SW 1271 (cell line): ENCODE measurements around the gene RYR3.

Experiments
- DNase-seq, 2 experiments: peaks; one replicate each; lab custom pipeline; 2025; lab: John Stamatoyannopoulos, UW

RYR3 gene

DNA sequence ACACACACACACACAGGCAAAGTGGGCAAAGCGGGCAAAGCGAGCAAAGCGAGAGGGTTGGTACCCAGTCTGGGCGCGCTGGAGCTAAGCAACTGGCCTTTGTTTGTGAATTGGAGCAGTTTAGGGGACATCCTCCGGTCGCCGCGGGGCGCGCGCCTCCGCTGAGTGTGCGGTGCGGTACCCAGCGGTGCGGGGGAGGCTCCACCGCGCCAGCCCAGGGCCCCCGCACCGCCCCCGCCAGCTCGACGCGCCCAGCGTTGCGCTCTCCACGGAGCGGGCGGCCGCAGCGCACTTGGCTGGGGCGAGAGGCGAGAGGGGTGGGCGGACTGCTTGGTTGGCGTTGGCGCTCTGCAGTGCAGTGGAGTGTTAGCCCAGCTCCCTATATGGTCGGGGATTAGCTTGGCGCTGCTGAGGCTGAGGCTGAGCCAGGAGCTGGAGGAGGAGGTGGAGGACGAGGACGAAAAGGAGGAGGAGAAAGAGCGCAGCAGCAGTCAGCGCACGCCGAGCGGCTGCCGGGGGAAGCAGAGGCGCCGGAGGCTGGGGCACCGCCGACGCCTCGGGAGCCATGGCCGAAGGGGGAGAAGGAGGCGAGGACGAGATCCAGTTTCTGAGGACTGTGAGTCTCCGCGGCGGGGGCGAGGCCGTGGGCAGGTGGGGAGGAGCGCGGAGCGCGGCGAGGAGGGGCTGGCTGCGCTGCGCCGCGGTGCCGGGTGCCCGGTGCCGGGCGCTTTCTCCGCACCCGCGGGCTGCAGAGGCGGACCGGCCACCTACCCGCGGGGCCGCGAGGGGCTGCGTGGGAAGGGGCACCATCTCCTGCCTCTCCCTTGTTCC, at the start of gene RYR3:
TSS of gene RYR3 (plus strand) at position 487 of the 831 bp plus-strand sequence. CDS start at position 566, 79 bp downstream.
- DNase-seq: no peak

- DNase-seq: no peak
Measured at GRCh38 chr15:33262306-33262705, 48.5 kb upstream of the RYR3 start.

GRCh38 chr15:33277689-33278088, 33.1 kb upstream of the RYR3 start:
- no peak for DNase-seq

DNA sequence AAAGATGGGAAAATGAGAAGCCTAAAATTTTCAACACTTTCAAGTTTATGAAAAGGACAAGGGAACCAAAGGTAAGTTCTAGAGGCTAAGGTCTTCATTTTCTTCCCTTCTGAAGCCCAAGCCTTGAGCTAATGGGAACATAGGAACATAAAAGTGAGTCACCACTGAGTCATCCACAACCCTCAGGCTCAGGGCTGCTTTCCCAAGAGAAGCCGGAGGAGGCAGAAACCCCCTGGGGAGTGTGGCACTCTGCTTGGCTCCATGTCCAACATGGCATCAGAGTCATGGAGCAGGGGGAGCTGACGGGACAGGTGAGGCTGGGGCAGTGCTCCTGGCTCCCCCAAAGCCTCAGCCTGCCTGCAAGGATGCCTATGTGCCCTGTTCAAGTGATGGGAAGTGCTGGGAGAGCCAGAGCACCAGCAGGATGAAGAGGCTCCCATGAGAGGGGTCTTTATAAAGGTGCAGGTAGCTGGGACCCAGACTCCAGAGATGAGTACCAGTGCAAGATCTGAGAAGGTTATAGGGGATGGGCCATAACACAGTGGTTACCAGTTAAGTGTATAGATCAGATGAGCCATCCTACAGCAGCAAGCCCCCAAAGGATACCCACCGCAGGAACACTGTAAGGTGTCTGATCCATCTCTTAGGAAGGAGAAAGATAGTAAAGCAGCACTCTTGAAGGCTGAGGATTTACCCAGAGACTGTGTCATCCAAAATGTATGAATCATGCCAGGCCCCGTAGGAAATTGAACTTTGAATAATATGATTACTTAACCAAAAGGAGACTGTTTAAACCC, 31.8 kb upstream of the RYR3 start:
- DNase-seq: peak; percentile 59 to 85

DNA sequence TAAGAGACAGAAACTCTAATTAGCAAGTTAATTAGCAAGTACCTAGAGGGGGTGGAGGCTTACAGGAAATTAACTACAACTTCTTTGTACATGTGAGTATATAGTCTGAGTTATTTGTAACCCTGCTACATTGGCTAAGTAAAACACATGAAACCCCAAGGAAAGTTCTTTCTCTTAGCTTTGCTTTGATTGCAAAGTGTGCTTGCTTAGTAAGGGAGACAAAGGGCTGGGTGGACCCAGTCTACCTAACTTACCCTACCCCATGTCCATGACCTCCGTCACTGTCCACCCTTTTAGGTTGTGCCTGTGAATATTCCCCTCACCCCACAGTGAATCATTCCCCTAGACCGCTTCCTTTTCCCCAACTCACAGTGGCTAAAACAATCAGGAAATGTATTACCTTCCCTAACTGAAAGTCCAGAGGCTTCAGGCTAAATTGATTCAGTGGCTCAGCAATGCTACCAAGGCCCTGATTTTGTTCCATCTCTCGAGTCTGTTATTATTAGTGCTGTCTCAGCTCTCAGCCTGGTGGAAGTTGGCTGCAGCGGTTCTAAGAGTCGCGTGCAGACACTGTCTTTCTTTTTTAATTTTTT, 31.1 kb upstream of the RYR3 start:
- peak; percentile 3 to 59 for DNase-seq

DNA sequence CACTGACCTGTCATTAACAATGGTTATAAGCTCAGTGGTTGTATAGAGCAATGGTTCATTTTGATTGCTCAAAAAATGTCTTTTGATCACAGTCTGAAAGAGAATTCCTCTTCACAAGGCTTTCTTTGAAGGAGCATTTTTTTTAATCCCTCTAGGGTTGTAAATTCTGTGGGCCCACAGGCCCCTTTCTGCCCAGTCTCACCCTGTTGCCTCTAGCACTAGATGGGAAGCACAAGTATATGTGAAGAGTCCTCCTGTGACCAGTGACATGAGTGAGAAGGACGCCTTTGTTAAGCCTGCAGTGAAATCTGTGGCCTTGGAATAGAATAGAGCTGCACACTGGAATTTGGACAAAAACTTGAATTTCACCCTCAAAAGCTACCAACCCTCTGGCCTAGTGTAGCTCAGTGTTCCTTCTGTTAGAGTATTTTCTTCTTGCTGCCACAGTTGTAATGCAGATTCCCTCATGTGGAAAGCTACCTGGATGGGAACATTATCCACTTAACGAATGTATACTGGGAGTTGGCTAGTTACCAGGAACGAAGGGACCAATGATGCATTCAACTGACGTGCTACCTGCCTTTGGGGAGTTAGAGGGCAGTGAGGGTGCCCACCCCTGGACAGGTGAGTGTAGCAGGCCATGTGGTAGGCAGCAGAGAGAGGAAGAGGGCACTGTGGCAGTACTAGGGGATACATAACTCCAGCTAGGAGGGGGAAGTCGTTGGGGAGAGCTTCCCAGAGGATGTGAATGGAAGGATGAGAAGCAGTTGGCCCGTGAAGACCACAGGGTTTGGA, 28.3 kb upstream of the RYR3 start:
- DNase-seq: no peak

- no peak for DNase-seq
Measured at GRCh38 chr15:33283576-33283975, 27.2 kb upstream of the RYR3 start.

DNA sequence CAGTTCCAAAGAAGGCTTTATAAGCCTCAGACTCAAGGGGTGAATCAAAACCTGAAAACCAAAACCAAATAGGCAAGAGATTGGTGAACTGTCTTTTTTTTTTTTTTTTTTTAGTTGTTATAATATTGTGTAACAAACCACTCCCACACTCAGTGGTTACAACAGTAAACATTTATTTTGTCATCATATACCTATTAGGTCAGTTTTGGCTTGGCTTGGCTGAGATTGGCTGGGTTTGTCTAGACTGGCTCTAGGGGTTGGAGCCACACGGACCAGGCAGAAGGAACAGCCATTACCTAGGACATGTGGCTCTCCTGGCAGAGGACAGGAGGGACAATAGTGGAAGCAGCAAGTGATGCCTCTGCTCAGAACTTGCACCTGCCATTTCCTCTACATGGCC, 26.4 kb upstream of the RYR3 start:
- DNase-seq: no peak

GRCh38 chr15:33292717-33293307, 18.0 kb upstream of the RYR3 start:
- peak in 1 of 2 experiments; percentile 44 for DNase-seq

- no peak for DNase-seq
Measured at GRCh38 chr15:33293713-33294334, 16.9 kb upstream of the RYR3 start.

DNA sequence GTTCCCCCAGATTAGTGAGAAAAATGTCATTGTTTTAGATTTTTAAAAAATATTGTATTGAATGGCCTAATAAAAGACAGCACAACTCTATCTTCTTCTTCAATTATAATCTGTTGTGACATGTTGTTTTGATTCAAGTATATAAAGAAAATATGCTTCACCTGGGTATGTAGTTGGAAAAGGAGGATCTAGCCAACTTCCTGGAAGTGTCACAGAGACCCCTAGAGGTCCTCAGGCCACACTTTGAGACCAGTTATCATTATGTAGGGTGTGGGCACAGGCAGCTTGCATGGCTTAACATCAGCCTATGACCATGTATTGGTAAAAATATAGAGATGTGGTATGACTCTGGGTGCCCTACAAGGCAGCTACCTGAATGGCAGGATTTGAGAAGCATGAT, 14.7 kb upstream of the RYR3 start:
- DNase-seq: no peak

- DNase-seq: no peak
Measured at GRCh38 chr15:33296856-33297255, 13.9 kb upstream of the RYR3 start.

- no peak for DNase-seq
Measured at GRCh38 chr15:33298631-33299030, 12.1 kb upstream of the RYR3 start.

DNA sequence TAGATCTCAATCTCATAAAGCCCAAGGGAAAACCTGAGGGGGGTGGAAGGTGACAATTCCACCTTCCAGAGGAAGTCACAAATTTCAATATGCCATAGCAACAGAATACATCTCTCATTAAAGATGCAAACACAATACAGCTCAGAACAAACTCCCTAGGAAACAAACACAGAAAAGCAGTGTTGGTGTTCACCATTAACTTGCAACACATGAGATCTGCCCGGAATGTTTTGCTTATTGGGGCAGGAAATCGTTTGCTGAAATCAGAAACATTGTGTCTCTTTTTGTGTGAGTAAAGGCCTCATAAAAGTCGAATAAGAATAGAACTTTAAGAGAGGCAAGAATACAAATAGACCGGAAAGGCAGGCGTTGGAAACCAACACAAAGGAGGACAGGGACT, 5.8 kb upstream of the RYR3 start:
- no peak for DNase-seq

DNA sequence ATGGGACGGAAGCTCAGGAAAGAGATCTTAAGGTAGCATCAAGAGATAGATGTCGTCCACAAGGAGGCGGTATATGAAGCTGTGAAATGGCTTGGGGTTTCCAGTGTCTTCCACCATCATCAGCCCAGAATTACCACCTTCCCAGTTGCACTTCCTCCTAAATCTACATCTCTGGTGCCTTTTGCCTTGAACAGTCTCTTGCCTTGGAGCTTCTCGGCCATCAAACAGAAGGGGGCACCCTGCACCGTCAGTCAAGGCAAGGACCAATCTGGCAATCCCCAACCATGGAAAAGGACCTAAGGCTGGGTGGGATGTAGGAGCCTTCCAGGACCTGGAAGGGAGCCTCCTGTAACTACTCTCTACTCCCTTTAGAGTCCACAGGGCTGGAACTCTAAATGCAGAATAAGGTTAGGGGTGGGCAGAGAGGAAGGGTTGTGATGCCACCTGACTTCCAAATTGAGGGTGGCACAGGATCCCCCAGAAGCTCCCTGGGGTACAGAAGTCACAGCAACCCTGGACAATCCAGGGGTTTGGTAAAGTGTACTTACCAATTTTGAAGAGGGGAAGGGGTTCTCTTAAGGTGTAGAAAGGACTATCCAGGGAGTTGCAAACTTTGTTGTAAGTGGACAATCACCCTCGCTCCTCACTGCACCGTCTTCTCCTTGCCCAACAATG, 1.0 kb upstream of the RYR3 start:
- no peak for DNase-seq

- no peak for DNase-seq
Measured at GRCh38 chr15:33311312-33311971, 675 bp downstream of the RYR3 start.

GRCh38 chr15:33313491-33313890, 2.7 kb downstream of the RYR3 start:
- no peak for DNase-seq

- no peak for DNase-seq
Measured at GRCh38 chr15:33314069-33314468, 3.3 kb downstream of the RYR3 start.

DNA sequence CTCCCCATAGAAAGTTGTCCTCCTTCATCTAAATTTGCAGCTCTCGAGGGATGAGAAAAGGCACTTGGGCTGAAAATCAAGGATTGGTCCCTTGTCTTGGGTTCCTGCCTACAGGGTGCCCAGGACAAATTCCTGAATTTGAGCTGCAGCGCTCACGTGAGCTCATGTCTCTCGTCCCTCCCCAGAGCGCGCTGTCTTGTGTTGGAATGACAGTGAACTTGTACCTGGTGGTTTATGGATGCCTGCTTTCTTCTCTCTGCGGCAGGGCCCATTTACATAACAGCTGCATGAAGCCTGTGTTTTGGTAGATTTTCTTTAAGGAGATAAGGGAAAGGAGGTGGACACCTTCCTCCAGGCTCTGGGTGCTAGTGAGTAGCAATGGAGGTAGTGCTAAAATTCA, 4.3 kb downstream of the RYR3 start:
- no peak for DNase-seq

DNA sequence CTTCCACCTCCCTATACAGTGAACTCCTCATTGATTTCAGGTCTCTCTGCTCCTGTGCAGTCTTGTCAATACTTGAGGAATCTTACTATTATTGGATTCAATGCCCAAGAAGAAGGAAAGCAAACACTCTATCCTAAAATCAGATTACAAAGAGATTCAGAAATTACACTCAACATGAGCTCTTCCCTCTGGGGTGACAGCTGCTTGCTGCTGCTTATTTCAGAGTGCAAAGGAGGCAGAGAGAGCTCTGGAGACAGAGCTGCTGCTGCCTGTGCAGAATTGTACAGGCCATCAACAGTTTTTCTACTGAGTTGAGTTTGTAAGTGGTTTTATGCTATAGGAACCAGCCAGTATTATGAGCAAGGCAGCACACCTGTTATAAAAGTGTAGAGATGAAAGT, 7.1 kb downstream of the RYR3 start:
- DNase-seq: no peak
